Right lobe of liver (tissue), 6 donors: ENCODE data around the gene IFNG-AS1. TPM values are rescaled to one million over a fixed set of nuclear protein-coding genes. Genes with fewer than 3 reads are reported as not detected.

Source experiments
- ATAC-seq, 4 donors: fragments of 200-7000 bp; cut with Tn5 transposase; one replicate each; pipeline ENCODE4 v1.9.1; 2020; ENCODE audit warnings: mild to moderate bottlenecking in 4 of 4, moderate library complexity in 4 of 4
- DNase-seq, 3 donors: peaks; one replicate each; pipeline ENCODE4 v3.0.0-alpha.2; 2020
- H3K27ac ChIP-seq, 3 donors: fragments of 200-600 bp; one replicate each; pipeline ENCODE4 v1.8.0; 2022
- H3K27me3 ChIP-seq, 2 donors: fragments of 200-600 bp; one replicate each; pipeline ENCODE4 v1.8.0; 2022
- H3K36me3 ChIP-seq, 4 donors: fragments of 200-600 bp; sonication (generic) in 1 of 4; one replicate each; pipeline versions ENCODE4 v1.5.1 to v1.8.0; 2017 to 2022; ENCODE audit warnings: control low read depth in 1 of 4
- H3K4me1 ChIP-seq, 4 donors: fragments of 200-600 bp; sonication (generic) in 1 of 4; one replicate each; pipeline versions ENCODE4 v1.5.1 to v1.8.0; 2017 to 2022; ENCODE audit warnings: control low read depth in 1 of 4
- H3K4me3 ChIP-seq, 3 donors: fragments of 200-600 bp; one replicate each; pipeline ENCODE4 v1.8.0; 2022
- H3K9me3 ChIP-seq, 4 donors: fragments of 200-600 bp; sonication (generic) in 1 of 4; one replicate each; pipeline versions ENCODE4 v1.5.1 to v1.8.0; 2017 to 2022; ENCODE audit warnings: control low read depth in 1 of 4
- POLR2A ChIP-seq: fragments of 450-650 bp; IDR thresholded peaks from one replicate; pipeline ENCODE4 v1.6.1; 2017; ENCODE audit warnings: antibody characterized with exemption, mild to moderate bottlenecking
- WGBS: methylation state at CpG from one replicate; pipeline ENCODE4 v1.1.6; 2018; ENCODE audit warnings: low coverage, low lambda C conversion rate; ENCODE audit not compliant: insufficient coverage; ENCODE audit errors: missing lambda C conversion rate; 5-methylcytosine and 5-hydroxymethylcytosine counted together
- intact Hi-C, 2 donors: fragments of 100-400 bp; cut with DNase I; formaldehyde crosslinking; loops; one replicate each; pipeline versions ENCODE4 v1.11.2 to v1.14.1; 2022
- total RNA-seq, 6 experiments: library from RNA; depleted of rRNA in 2 of 6; stranded (reverse); fragments of >200 nt in 2 of 6; fragmentation: NEBNext Ultra II Directional in 3 of 6; extraction: Animal tissue kit (Norgen Biotek cat#: 25700) in 3 of 6; gene quantifications; one replicate each; pipeline versions ENCODE4 v1.1.0 to v1.2.4, GENCODE V29; 2016 to 2023
- TF ChIP-seq, protein P1 (sequence below), 4 donors: fragments of 200-600 bp in 3 of 4; fragments of 450-650 bp in 1 of 4; IDR thresholded peaks; one replicate each; pipeline versions ENCODE4 v1.5.1 to v1.8.0; 2016 to 2022; ENCODE audit warnings: antibody characterized with exemption in 4 of 4, mild to moderate bottlenecking in 2 of 4
- donor health status: DM: no; HTN: yes; CAD: no.
- donor health status: DM: no; HTN: no; CAD: no.
- donor health status: DM: no; HTN: no; CAD: no.
- donor health status: DM: no; HTN: yes; CAD: no.
- donor health status: DM: no; HTN: yes; CAD: no.

Gene IFNG-AS1
- total RNA-seq, 6 experiments from 2014 or later, result 0.24 TPM; not detected in 5

DNA sequence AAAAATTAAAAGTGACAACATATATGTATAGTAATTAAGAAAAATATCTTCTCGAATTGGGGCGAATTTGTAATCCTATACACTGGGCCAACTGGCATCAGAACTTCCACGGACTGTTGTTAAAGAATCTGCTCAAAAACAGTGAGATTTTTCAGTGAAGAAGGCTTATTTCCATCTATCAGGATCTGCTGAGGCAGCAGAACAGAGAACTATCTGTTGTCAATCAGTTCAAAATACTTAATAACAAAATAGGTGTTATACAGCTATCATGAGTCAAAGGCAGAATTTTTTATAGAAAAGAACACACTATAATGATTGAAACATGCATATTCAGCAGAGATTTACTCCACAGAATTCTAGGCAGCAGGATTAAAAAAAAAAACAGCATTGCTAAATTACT, 41.9 kb downstream of the IFNG-AS1 start:
- H3K36me3 ChIP-seq, result no peaks in the 10 kb centered on the region
- H3K9me3 ChIP-seq, result no peaks in the 10 kb centered on the region
- DNase-seq (no peak), ATAC-seq (no peak)
- intact Hi-C loops, result no loop called here
- H3K27me3 ChIP-seq, result no peaks in the 10 kb centered on the region
- H3K27ac ChIP-seq, result no peak overlapping the region
- TF ChIP-seq, protein P1, sequence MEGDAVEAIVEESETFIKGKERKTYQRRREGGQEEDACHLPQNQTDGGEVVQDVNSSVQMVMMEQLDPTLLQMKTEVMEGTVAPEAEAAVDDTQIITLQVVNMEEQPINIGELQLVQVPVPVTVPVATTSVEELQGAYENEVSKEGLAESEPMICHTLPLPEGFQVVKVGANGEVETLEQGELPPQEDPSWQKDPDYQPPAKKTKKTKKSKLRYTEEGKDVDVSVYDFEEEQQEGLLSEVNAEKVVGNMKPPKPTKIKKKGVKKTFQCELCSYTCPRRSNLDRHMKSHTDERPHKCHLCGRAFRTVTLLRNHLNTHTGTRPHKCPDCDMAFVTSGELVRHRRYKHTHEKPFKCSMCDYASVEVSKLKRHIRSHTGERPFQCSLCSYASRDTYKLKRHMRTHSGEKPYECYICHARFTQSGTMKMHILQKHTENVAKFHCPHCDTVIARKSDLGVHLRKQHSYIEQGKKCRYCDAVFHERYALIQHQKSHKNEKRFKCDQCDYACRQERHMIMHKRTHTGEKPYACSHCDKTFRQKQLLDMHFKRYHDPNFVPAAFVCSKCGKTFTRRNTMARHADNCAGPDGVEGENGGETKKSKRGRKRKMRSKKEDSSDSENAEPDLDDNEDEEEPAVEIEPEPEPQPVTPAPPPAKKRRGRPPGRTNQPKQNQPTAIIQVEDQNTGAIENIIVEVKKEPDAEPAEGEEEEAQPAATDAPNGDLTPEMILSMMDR (IDR thresholded peaks at IDR 0.05), result no peak
- TF ChIP-seq POLR2A, result no peak
- H3K4me3 ChIP-seq, result no peak overlapping the region
- H3K4me1 ChIP-seq, result no peaks in the 10 kb centered on the region
- 62% methylated on average over 3 of the region's 3 CpGs for WGBS

GRCh38 chr12:68031881-68032739, 42.9 kb downstream of the IFNG-AS1 start:
- DNase-seq, result no peak
- ATAC-seq, result no peak
- no peaks in the 10 kb centered on the region for H3K36me3 ChIP-seq
- TF ChIP-seq, protein P1 (IDR thresholded peaks at IDR 0.05), result no peak
- TF ChIP-seq POLR2A, result no peak
- intact Hi-C loops, result no loop called here
- no peak overlapping the region for H3K4me3 ChIP-seq
- no peaks in the 10 kb centered on the region for H3K4me1 ChIP-seq
- H3K9me3 ChIP-seq, result no peaks in the 10 kb centered on the region
- 63% methylated on average over 9 of the region's 9 CpGs for WGBS
- H3K27me3 ChIP-seq, result no peaks in the 10 kb centered on the region
- no peak overlapping the region for H3K27ac ChIP-seq

DNA sequence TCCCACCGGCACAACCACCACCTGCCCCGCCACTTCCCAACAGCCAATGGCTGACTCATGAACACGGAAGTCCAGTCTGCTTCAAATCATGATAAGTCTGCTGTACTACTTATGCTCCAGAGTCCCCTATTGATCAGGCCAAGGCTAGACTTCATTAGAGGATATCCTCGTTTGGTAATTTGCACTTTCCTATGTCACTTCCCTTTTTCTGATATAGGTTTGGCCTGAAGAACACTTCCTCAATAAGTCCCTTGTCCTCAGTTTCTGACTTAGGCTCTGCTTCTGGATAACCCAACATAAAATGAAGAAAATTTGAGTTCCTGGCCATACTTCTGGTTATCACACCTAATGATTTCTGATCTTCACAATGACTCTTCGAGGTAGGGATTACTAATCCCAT, 45.3 kb downstream of the IFNG-AS1 start:
- H3K27me3 ChIP-seq, result no peaks in the 10 kb centered on the region
- no peaks in the 10 kb centered on the region for H3K9me3 ChIP-seq
- H3K27ac ChIP-seq, result no peak overlapping the region
- no peaks in the 10 kb centered on the region for H3K36me3 ChIP-seq
- TF ChIP-seq POLR2A, result no peak
- TF ChIP-seq, protein P1 (IDR thresholded peaks at IDR 0.05), result no peak
- WGBS, result 64% methylated on average over 4 of the region's 5 CpGs
- DNase-seq (no peak), ATAC-seq (no peak)
- no peak overlapping the region for H3K4me3 ChIP-seq
- H3K4me1 ChIP-seq, result no peaks in the 10 kb centered on the region
- intact Hi-C loops, result no loop called here

GRCh38 chr12:68036642-68037041, 47.4 kb downstream of the IFNG-AS1 start:
- Histone ChIP-seq H3K36me3 (no peaks in the 10 kb centered on the region), H3K4me1 (no peaks in the 10 kb centered on the region), H3K27ac (no peak overlapping the region), H3K27me3 (no peaks in the 10 kb centered on the region), H3K9me3 (no peaks in the 10 kb centered on the region), H3K4me3 (no peak overlapping the region)
- intact Hi-C loops, result no loop called here
- WGBS, result 85% methylated on average over 7 of the region's 7 CpGs
- DNase-seq (no peak), ATAC-seq (no peak)
- TF ChIP-seq, protein P1 (IDR thresholded peaks at IDR 0.05), result no peak
- TF ChIP-seq POLR2A, result no peak
